Naive thymus-derived CD8-positive, alpha-beta T cell (primary cell): ENCODE data around the gene COQ8B. TPM values are rescaled to one million over a fixed set of nuclear protein-coding genes. Genes with fewer than 3 reads are reported as not detected.

Experiments used
- ATAC-seq, 2 donors: fragments of 150-1000 bp; cut with Tn5 transposase in 1 of 2; sonication (Bioruptor Pico), chemical (Tn5 transposase) in 1 of 2; 1 replicate in 1 of 2; 2 replicates in 1 of 2; pipeline ENCODE4 v1.10.0; 2021; ENCODE audit warnings: mild to moderate bottlenecking in 2 of 2, moderate library complexity in 2 of 2
- POLR2A ChIA-PET: fragments of 350-600 bp; sonication (Branson Sonifier 250); formaldehyde crosslinking; loops from one replicate; lab custom pipeline; 2021; ENCODE audit warnings: antibody characterized with exemption; lab: Charles Lee
- DNase-seq, 10 donors: peaks; one replicate each; pipeline versions ENCODE4 v3.0.0 to v3.0.0-alpha.2; 2020 to 2022
- H3K27ac Mint-ChIP-seq, 10 donors: one replicate each; pipeline ENCODE4 v1.8.0; 2020 to 2022; ENCODE audit warnings: mild to moderate bottlenecking in 10 of 10, mixed read lengths in 10 of 10, moderate library complexity in 4 of 10, inconsistent platforms in 1 of 10
- H3K27me3 Mint-ChIP-seq, 5 donors: one replicate each; pipeline ENCODE4 v1.8.0; 2021 to 2022; ENCODE audit warnings: mixed read lengths in 5 of 5
- H3K36me3 Mint-ChIP-seq, 3 donors: one replicate each; pipeline ENCODE4 v1.8.0; 2020 to 2022; ENCODE audit warnings: mixed read lengths in 3 of 3, mild to moderate bottlenecking in 2 of 3, inconsistent platforms in 1 of 3
- H3K4me1 Mint-ChIP-seq, 4 donors: one replicate each; pipeline ENCODE4 v1.8.0; 2021 to 2022; ENCODE audit warnings: mixed read lengths in 4 of 4
- H3K4me3 Mint-ChIP-seq, 10 donors: one replicate each; pipeline ENCODE4 v1.8.0; 2020 to 2022; ENCODE audit warnings: mild to moderate bottlenecking in 10 of 10, mixed read lengths in 10 of 10, moderate library complexity in 6 of 10, inconsistent platforms in 1 of 10
- H3K9me3 Mint-ChIP-seq, 9 donors: one replicate each; pipeline ENCODE4 v1.8.0; 2020 to 2022; ENCODE audit warnings: mixed read lengths in 9 of 9, mild to moderate bottlenecking in 3 of 9, inconsistent platforms in 1 of 9, moderate library complexity in 1 of 9
- polyA plus RNA-seq, 3 donors: library from polyadenylated mRNA; unstranded; fragments of 300-500 nt; fragmentation: Illumina TruSeq; gene quantifications; one replicate each; pipeline ENCODE4 v1.2.3, GENCODE V29; 2021
- total RNA-seq, 8 experiments: library from RNA in 2 of 8; stranded (reverse) in 2 of 8; gene quantifications; one replicate each; pipeline ENCODE4 v1.2.3 and lab custom pipeline; 2021 to 2026

The COQ8B gene
- total and polyA plus RNA-seq, 5 experiments from 2014 or later: 9.8 to 39.3 (median 14.8) TPM

- H3K4me3 Mint-ChIP-seq: no peak overlapping the region
- H3K27me3 Mint-ChIP-seq: no peaks in the 10 kb centered on the region
- H3K4me1 Mint-ChIP-seq: no peaks in the 10 kb centered on the region
- H3K27ac Mint-ChIP-seq: no peak overlapping the region
- DNase-seq (no peak), ATAC-seq (no peak)
- H3K36me3 Mint-ChIP-seq: peaks cover 9 to 24% (median 22%) of the 10 kb centered on the region in 3 donors
- peaks cover 0 to 12% (median 4%) of the 10 kb centered on the region in 9 donors for H3K9me3 Mint-ChIP-seq
- POLR2A ChIA-PET: interaction anchor here (1.0 to 1.1 kb wide), 2 partner anchors 18 to 78 kb away, joined by 3 to 8 read pairs; partner anchors contain the start of gene ACTMAP
Measured at GRCh38 chr19:40672038-40672437, 44.6 kb downstream of the COQ8B start.

DNA sequence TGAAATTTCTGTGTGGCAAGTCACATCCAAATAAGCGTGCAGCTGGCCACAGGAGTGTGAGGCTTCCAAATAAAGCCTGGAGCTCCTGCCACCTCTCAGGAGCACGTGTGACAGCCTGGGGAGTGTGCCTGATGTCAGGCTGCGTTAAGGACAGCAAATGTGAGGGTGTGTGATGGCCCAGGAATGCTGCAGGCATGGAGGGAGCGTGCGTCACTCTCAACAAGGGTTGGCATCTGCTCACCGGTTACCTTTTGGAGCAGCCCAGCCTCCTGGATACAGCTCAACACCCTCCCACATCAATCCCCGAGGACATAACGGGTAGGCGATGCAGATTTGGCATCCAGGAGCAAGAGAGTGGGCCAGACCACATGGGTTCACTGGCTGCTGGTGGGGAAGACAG lies 45.3 kb downstream of the COQ8B start:
- no peaks in the 10 kb centered on the region for H3K27me3 Mint-ChIP-seq
- POLR2A ChIA-PET: interaction anchor here (1.0 to 1.1 kb wide), 2 partner anchors 17 to 79 kb away, joined by 3 to 8 read pairs; partner anchors contain the start of gene ACTMAP
- H3K4me1 Mint-ChIP-seq: no peaks in the 10 kb centered on the region
- peaks cover 0 to 12% (median 4%) of the 10 kb centered on the region in 9 donors for H3K9me3 Mint-ChIP-seq
- no peak overlapping the region for H3K4me3 Mint-ChIP-seq
- ATAC-seq: no peak
- peaks cover 9 to 24% (median 20%) of the 10 kb centered on the region in 3 donors for H3K36me3 Mint-ChIP-seq
- peak overlapping the region in 1 of 10 donors; percentile 47 for H3K27ac Mint-ChIP-seq
- no peak for DNase-seq

GRCh38 chr19:40668991-40669614 lies 47.6 kb downstream of the COQ8B start:
- Mint-ChIP-seq H3K27me3 (no peaks in the 10 kb centered on the region), H3K9me3 (peaks cover 0 to 12% (median 4%) of the 10 kb centered on the region in 9 donors), H3K27ac (no peak overlapping the region), H3K4me3 (no peak overlapping the region), H3K36me3 (peaks cover 9 to 22% (median 20%) of the 10 kb centered on the region in 3 donors), H3K4me1 (no peaks in the 10 kb centered on the region)
- POLR2A ChIA-PET: no interaction called here
- DNase-seq (no peak), ATAC-seq (no peak)

DNA sequence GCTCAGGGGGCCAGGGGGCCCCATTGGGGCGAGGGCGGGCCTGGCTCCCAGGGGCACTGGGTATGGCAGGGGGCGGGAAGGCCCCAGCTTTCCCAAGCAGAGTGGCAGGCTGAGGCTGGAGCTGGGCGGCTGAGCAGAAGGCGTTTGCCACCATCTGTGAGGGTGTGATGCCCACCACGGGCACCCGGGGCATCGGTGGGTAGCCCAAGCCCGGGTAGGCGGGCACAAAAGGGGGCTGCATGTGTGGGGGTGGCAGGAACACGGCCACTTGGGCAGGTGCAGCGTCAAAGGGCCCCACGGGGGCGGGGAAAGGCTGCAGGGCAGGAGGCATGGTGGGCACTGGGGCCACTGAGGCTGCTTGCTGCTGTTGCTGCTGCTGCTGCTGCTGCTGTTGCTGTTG lies 49.1 kb downstream of the COQ8B start:
- Mint-ChIP-seq H3K4me3 (no peak overlapping the region), H3K27me3 (no peaks in the 10 kb centered on the region), H3K9me3 (peaks cover 0 to 12% (median 4%) of the 10 kb centered on the region in 9 donors), H3K27ac (no peak overlapping the region), H3K36me3 (peaks cover 9 to 22% (median 20%) of the 10 kb centered on the region in 3 donors), H3K4me1 (peaks cover 6 to 13% (median 7%) of the 10 kb centered on the region in 4 donors)
- ATAC-seq (no peak), DNase-seq (no peak)
- POLR2A ChIA-PET: no interaction called here

- no peaks in the 10 kb centered on the region for H3K27me3 Mint-ChIP-seq
- no peak for DNase-seq
Measured at GRCh38 chr19:40666803-40667438, 49.8 kb downstream of the COQ8B start.

DNA sequence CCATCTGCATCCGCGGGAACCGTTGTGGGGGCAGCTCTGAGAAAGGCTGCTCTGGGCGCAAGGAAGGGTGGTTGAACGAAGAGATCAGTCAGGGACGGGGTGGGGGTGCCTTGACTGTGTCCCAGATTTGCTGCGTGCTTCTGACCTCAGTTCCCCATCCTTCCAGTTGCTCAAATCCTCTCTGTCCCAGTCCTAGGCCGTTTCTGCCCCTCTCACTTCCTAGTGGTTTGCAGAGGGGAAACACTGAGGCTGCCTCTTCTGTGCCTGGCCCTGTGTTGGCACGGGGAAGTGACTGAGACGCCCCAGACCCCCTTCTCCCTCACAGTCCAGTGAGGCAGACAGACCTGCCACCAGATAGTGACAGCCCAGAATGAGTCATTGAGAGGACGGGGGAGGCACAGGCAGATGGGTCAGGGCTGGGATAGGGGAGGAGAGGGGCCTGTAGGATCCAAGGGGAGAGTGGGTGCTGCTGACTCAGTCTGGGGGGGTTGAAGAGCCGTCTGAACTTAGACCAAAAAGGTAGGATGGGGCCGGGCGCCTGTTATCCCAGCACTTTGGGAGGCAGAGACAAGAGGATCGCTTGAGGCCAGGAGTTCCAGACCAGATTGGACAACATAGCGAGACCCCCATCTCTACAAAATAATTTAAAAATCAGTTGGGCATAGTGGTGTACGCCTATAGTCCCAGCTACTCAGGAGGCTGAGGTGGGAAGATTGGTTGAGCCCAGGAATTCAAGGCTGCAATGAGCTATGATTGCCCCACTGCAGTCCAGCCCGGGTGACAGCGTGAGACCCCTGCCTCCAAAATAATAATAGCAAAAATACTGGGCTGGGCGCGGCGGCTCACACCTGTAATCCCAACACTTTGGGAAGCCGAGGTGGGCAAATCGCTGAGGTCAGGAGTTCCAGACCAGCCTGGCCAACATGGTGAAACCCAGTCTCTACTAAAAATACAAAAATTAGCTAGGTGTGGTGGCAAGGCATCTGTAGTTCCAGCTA lies 52.7 kb downstream of the COQ8B start:
- POLR2A ChIA-PET: interaction anchor here (0.6 to 2.8 kb wide), 19 partner anchors 27 to 1211 kb away, joined by 3 to 20 read pairs (median 3); partner anchors contain the start of genes ACTMAP, B9D2, EGLN2 and HNRNPUL1
- Mint-ChIP-seq H3K36me3 (peaks cover 3 to 10% (median 6%) of the 10 kb centered on the region in 3 donors), H3K4me3 (peak overlapping the region; percentile 76 to 91 (median 84)), H3K4me1 (peaks cover 6 to 15% (median 8%) of the 10 kb centered on the region in 4 donors), H3K9me3 (peaks cover 0 to 6% (median 2%) of the 10 kb centered on the region in 9 donors), H3K27me3 (no peaks in the 10 kb centered on the region), H3K27ac (peak overlapping the region; percentile 57 to 93 (median 86))
- DNase-seq: peak in 1 of 10 donors; percentile 16
- peak in 1 of 2 donors; percentile 21 for ATAC-seq

More at GRCh38 chr19:40666803-40667438, 49.8 kb downstream of the COQ8B start:
- H3K9me3 Mint-ChIP-seq: peaks cover 0 to 12% (median 4%) of the 10 kb centered on the region in 9 donors
- ATAC-seq: no peak
- peak overlapping the region in 1 of 10 donors; percentile 59 for H3K27ac Mint-ChIP-seq
- peaks cover 9 to 22% (median 20%) of the 10 kb centered on the region in 3 donors for H3K36me3 Mint-ChIP-seq
- H3K4me3 Mint-ChIP-seq: no peak overlapping the region
- H3K4me1 Mint-ChIP-seq: peaks cover 6 to 15% (median 8%) of the 10 kb centered on the region in 4 donors
- POLR2A ChIA-PET: no interaction called here

DNA sequence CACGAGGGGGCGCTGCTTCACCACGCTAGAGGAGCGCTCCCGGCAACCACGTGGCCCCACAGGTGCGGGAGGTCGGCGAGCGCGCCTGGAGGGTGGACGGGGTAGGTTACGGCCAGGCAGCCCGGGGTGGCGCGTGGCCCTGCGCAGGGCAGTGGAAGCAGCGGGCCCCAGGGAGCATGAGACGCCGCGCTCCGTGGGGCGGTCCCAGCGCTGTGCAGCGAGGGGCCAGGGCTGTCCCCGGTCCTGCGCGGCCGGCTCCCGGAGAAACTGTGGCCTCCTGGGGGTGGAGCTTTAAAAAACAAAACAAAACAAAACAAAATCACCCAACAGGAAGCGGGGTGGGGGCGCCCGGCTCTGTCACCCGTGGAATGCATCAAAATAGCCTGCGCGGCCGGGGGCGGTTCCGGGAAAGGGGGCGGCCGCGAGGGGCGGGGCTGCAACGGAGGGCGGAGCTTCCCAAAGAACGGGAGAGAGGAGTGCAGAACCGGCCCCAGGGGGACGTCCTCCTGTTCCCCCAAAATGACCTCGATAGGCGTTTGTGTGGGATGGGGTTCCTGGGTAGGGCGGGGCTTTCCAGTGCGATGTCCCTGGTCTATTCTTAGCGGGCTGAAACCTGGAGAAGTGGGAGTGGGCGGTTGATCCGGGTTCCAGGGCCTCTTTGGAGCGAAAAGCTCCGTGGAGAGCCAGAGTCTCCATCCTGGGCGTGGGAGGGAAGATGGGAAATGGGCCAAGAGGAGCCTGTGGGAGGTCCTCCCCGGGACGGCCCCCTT lies 53.6 kb downstream of the COQ8B start:
- Mint-ChIP-seq H3K27ac (peak overlapping the region; percentile 63 to 93 (median 90)), H3K27me3 (no peaks in the 10 kb centered on the region), H3K4me3 (peak overlapping the region; percentile 76 to 91 (median 84)), H3K9me3 (no peaks in the 10 kb centered on the region), H3K36me3 (peaks cover 0 to 1% (median 0%) of the 10 kb centered on the region in 3 donors), H3K4me1 (peaks cover 6 to 15% (median 8%) of the 10 kb centered on the region in 4 donors)
- ATAC-seq: peak; percentile 91 to 92
- peak; percentile 81 to 98 (median 92) for DNase-seq
- POLR2A ChIA-PET: interaction anchor here (0.6 to 2.8 kb wide), 21 partner anchors 24 to 701 kb away, joined by 3 to 20 read pairs (median 4); partner anchors contain the start of genes ACTMAP, B9D2, EGLN2 and HNRNPUL1

DNA sequence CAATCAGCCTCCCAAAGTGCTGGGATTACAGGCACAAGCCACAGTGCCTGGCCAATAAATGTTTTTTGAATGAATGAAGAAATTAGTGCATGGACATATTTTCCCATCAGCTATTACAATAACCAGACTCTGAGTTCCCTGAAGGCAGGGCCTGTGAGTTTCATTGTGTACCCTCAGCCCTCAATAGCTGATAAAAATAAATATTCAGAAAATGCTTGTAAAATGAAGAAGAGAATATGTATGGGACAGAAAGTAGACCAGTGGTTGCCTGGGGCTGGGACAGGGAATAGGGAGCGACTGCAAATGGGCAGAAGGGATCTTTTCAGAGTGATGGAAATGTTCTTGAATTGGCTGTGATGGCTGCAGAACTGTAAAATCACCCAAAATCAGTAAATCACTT lies 55.1 kb downstream of the COQ8B start:
- DNase-seq (no peak), ATAC-seq (no peak)
- peaks cover 0 to 3% (median 0%) of the 10 kb centered on the region in 5 donors for H3K27me3 Mint-ChIP-seq
- peaks cover 6 to 15% (median 8%) of the 10 kb centered on the region in 4 donors for H3K4me1 Mint-ChIP-seq
- H3K4me3 Mint-ChIP-seq: peak overlapping the region in 5 of 10 donors; percentile 4 to 48 (median 22)
- H3K27ac Mint-ChIP-seq: peak overlapping the region in 6 of 10 donors; percentile 19 to 87 (median 38)
- POLR2A ChIA-PET: no interaction called here
- no peaks in the 10 kb centered on the region for H3K9me3 Mint-ChIP-seq
- no peaks in the 10 kb centered on the region for H3K36me3 Mint-ChIP-seq

DNA sequence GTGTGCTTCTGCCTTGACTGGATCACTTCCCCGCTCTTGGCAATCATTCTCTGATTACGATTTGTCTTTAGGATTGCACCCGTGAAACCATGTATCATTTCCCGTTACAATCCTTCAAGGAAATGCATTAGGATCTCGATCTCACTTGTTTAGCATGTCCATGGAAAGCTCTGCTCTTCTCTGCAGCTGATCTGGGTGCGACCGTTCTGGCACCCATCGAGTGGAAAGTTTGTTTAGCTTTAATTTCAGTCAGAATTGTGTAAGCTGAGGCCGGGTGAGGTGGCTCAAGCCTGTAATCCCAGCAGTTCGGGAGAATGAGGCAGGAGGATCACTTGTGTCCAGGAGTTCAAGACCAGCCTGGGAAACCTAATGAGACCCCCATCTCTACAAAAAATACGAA lies 57.1 kb downstream of the COQ8B start:
- H3K4me1 Mint-ChIP-seq: peaks cover 6 to 15% (median 8%) of the 10 kb centered on the region in 4 donors
- ATAC-seq: no peak
- H3K27ac Mint-ChIP-seq: peak overlapping the region in 1 of 10 donors; percentile 39
- DNase-seq: no peak
- POLR2A ChIA-PET: interaction anchor here (0.6 kb wide), 1 partner anchor 13 kb away, joined by 3 read pairs; no protein-coding TSS in a partner anchor
- peaks cover 0 to 3% (median 0%) of the 10 kb centered on the region in 5 donors for H3K27me3 Mint-ChIP-seq
- no peak overlapping the region for H3K4me3 Mint-ChIP-seq
- no peaks in the 10 kb centered on the region for H3K36me3 Mint-ChIP-seq
- no peaks in the 10 kb centered on the region for H3K9me3 Mint-ChIP-seq

DNA sequence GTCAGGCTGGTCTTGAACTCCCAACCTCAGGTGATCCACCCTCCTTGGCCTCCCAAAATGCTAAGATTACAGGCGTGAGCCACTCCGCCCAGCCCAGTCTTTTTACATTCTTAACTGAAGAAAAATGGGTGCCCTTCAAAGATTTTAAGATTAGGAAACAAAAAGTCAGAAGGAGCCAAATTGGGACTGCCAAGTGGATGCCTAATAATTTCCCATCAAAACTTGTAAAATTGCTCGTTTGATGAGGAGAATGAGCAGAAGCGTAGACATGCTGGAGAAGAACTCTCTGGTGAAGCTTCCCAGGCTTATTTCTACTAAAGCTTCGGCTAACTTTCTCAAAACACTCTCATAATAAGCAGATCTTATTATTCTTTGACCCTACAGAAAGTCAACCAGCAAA lies 57.6 kb downstream of the COQ8B start:
- no peaks in the 10 kb centered on the region for H3K36me3 Mint-ChIP-seq
- no peak for ATAC-seq

DNA sequence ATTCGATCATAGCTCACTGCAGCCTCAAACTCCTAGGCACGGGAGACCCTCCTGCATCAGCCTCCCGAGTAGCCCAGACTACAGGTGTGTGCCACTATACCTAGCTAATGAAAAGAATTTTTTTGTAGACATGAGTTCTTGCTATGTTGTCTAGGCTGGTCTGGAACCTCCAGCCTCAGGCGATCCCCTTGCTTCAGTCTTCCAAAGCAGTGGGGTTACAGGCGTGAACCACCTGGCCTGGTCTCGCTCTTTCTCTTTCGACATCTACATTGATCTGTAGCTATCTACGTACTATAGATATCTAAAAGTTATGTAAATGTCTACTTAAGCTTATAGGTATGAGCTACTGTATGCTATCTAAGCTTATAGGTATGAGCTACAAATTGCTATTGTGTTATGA lies 58.7 kb downstream of the COQ8B start:
- peaks cover 0 to 5% (median 3%) of the 10 kb centered on the region in 4 donors for H3K4me1 Mint-ChIP-seq
- no peak for DNase-seq
- ATAC-seq: no peak
- peaks cover 0 to 3% (median 0%) of the 10 kb centered on the region in 5 donors for H3K27me3 Mint-ChIP-seq
- POLR2A ChIA-PET: no interaction called here
- H3K27ac Mint-ChIP-seq: no peak overlapping the region
- no peaks in the 10 kb centered on the region for H3K36me3 Mint-ChIP-seq
- no peak overlapping the region for H3K4me3 Mint-ChIP-seq
- no peaks in the 10 kb centered on the region for H3K9me3 Mint-ChIP-seq

More for the DNA sequence above, 57.6 kb downstream of the COQ8B start:
- DNase-seq: no peak
- Mint-ChIP-seq H3K4me1 (peaks cover 6 to 15% (median 8%) of the 10 kb centered on the region in 4 donors), H3K27me3 (peaks cover 0 to 3% (median 0%) of the 10 kb centered on the region in 5 donors), H3K4me3 (no peak overlapping the region), H3K27ac (no peak overlapping the region), H3K9me3 (no peaks in the 10 kb centered on the region)
- POLR2A ChIA-PET: no interaction called here
